CD14-positive monocyte (primary cell): ENCODE measurements around the gene C11orf86. TPM values are rescaled to one million over a fixed set of nuclear protein-coding genes. Genes with fewer than 3 reads are reported as not detected.

ENCODE experiments used
- DNase-seq, 3 donors: peaks; one replicate each; pipeline ENCODE4 v3.0.0-alpha.2; 2011 to 2022
- H2AFZ ChIP-seq: 2 replicates; pipeline ENCODE4 v1.6.0; 2012; ENCODE audit warnings: mild to moderate bottlenecking, low read depth, low read length, inconsistent platforms; ENCODE audit not compliant: insufficient read depth, poor library complexity, severe bottlenecking
- H3K27ac ChIP-seq, 2 donors: 1 replicate in 1 of 2; 2 replicates in 1 of 2; pipeline ENCODE4 v1.5.1; 2012 to 2013; ENCODE audit warnings: low read length in 2 of 2, control low read depth in 1 of 2, inconsistent platforms in 1 of 2, low read depth in 1 of 2, mild to moderate bottlenecking in 1 of 2
- H3K27me3 ChIP-seq, 2 donors: one replicate each; pipeline versions ENCODE4 v1.6.0 to v1.6.1; 2011 to 2013; ENCODE audit warnings: low read length in 2 of 2; ENCODE audit not compliant: control insufficient read depth in 2 of 2, insufficient read depth in 2 of 2
- H3K36me3 ChIP-seq, 2 donors: replicated peaks in 1 of 2; 1 replicate in 1 of 2; 2 replicates in 1 of 2; pipeline versions ENCODE4 v1.5.1 to v1.6.1; 2012 to 2013; ENCODE audit warnings: low read length in 2 of 2, control low read depth in 1 of 2, inconsistent platforms in 1 of 2, mild to moderate bottlenecking in 1 of 2; ENCODE audit not compliant: insufficient read depth in 2 of 2, control insufficient read depth in 1 of 2
- H3K4me1 ChIP-seq, 2 donors: 1 replicate in 1 of 2; 2 replicates in 1 of 2; pipeline versions ENCODE4 v1.5.1 to v1.6.1; 2012 to 2013; ENCODE audit warnings: low read length in 2 of 2, control low read depth in 1 of 2, inconsistent platforms in 1 of 2, mild to moderate bottlenecking in 1 of 2, moderate library complexity in 1 of 2; ENCODE audit not compliant: insufficient read depth in 2 of 2, control insufficient read depth in 1 of 2
- H3K4me2 ChIP-seq: replicated peaks from 2 replicates; pipeline ENCODE3; 2012; ENCODE audit warnings: low read length, moderate library complexity, mild to moderate bottlenecking; ENCODE audit not compliant: poor library complexity, severe bottlenecking; ENCODE audit errors: extremely low read depth
- H3K4me3 ChIP-seq, 3 experiments: fragments of 200-600 bp in 1 of 3; sonication (generic) in 1 of 3; replicated peaks in 1 of 3; 1 replicate in 2 of 3; 2 replicates in 1 of 3; pipeline ENCODE4 v1.5.1; 2011 to 2013; ENCODE audit warnings: low read length in 3 of 3, mild to moderate bottlenecking in 3 of 3, control low read depth in 2 of 3, low read depth in 2 of 3, inconsistent platforms in 1 of 3, moderate library complexity in 1 of 3
- H3K79me2 ChIP-seq: 2 replicates; pipeline ENCODE4 v1.6.0; 2012; ENCODE audit warnings: mild to moderate bottlenecking, control low read depth, inconsistent platforms, low read length, moderate library complexity; ENCODE audit not compliant: insufficient read depth
- H3K9ac ChIP-seq: 2 replicates; pipeline ENCODE4 v1.6.0; 2017; ENCODE audit warnings: low read length, mild to moderate bottlenecking; ENCODE audit not compliant: insufficient read depth, poor library complexity, severe bottlenecking
- H3K9me3 ChIP-seq, 2 donors: replicated peaks in 1 of 2; 1 replicate in 1 of 2; 2 replicates in 1 of 2; pipeline versions ENCODE4 v1.5.1 to v1.6.1; 2012 to 2013; ENCODE audit warnings: low read length in 2 of 2, control low read depth in 1 of 2; ENCODE audit not compliant: control insufficient read depth in 1 of 2, insufficient read depth in 1 of 2
- H4K20me1 ChIP-seq: 2 replicates; pipeline ENCODE4 v1.6.0; 2012; ENCODE audit warnings: mild to moderate bottlenecking, low read length, control low read depth, moderate library complexity; ENCODE audit not compliant: insufficient read depth
- H3K27ac Mint-ChIP-seq, 7 donors: one replicate each; pipeline ENCODE4 v1.8.0; 2020; ENCODE audit warnings: mild to moderate bottlenecking in 7 of 7, mixed read lengths in 7 of 7, moderate library complexity in 6 of 7, inconsistent platforms in 2 of 7
- H3K27me3 Mint-ChIP-seq, 3 donors: one replicate each; pipeline ENCODE4 v1.8.0; 2021 to 2022; ENCODE audit warnings: low read depth in 3 of 3, mild to moderate bottlenecking in 3 of 3, mixed read lengths in 3 of 3, moderate library complexity in 3 of 3, inconsistent platforms in 1 of 3
- H3K36me3 Mint-ChIP-seq, 2 donors: one replicate each; pipeline ENCODE4 v1.8.0; 2020; ENCODE audit warnings: mixed read lengths in 2 of 2, inconsistent platforms in 1 of 2, mild to moderate bottlenecking in 1 of 2
- H3K4me1 Mint-ChIP-seq: one replicate; pipeline ENCODE4 v1.8.0; 2020; ENCODE audit warnings: mild to moderate bottlenecking, mixed read lengths
- H3K4me3 Mint-ChIP-seq, 2 donors: one replicate each; pipeline ENCODE4 v1.8.0; 2020; ENCODE audit warnings: mild to moderate bottlenecking in 2 of 2, mixed read lengths in 2 of 2, moderate library complexity in 1 of 2
- H3K9me3 Mint-ChIP-seq, 7 donors: one replicate each; pipeline ENCODE4 v1.8.0; 2020 to 2022; ENCODE audit warnings: mixed read lengths in 7 of 7, mild to moderate bottlenecking in 6 of 7, moderate library complexity in 6 of 7, inconsistent platforms in 2 of 7
- CTCF ChIP-seq: fragments of 200-600 bp; IDR thresholded peaks from one replicate; pipeline ENCODE4 v1.8.0; 2022; ENCODE audit warnings: antibody characterized with exemption, mild to moderate bottlenecking
- WGBS: methylation state at CpG from one replicate; pipeline ENCODE4 v1.1.5; 2013; ENCODE audit warnings: missing lambda C conversion rate; ENCODE audit not compliant: insufficient coverage; 5-methylcytosine and 5-hydroxymethylcytosine counted together
- intact Hi-C, 2 donors: fragments of 100-400 bp; cut with micrococcal nuclease; formaldehyde crosslinking; loops; one replicate each; pipeline versions ENCODE4 v1.15.0 to v1.15.1; 2023
- polyA minus RNA-seq: library from RNA; depleted of rRNA, polyadenylated mRNA; stranded (reverse); fragments of >200 nt; gene quantifications from 2 replicates; pipeline ENCODE4 v1.2.3, GENCODE V29; 2012
- polyA plus RNA-seq, 3 donors: library from polyadenylated mRNA; depleted of rRNA in 1 of 3; unstranded in 2 of 3; stranded (reverse) in 1 of 3; fragments of 300-500 nt in 2 of 3; fragments of >200 nt in 1 of 3; fragmentation: Illumina TruSeq in 2 of 3; gene quantifications; 1 replicate in 2 of 3; 2 replicates in 1 of 3; pipeline ENCODE4 v1.2.3, GENCODE V29; 2012 to 2021
- total RNA-seq, 12 experiments: library from RNA in 1 of 12; stranded (reverse) in 1 of 12; fragments of 120-200 nt in 1 of 12; gene quantifications; one replicate each; pipeline ENCODE4 v1.2.4 and lab custom pipeline; 2013 to 2026; ENCODE audit warnings: mixed read lengths in 6 of 12, inconsistent platforms in 1 of 12

C11orf86 gene
- total RNA-seq (2013), result not detected
- polyA plus RNA-seq (not detected), polyA minus RNA-seq (not detected in 2 replicates), total RNA-seq (lab: John Stamatoyannopoulos, UW) (0 to 0.45 (median 0.06) reads per million in 11 experiments)

DNA sequence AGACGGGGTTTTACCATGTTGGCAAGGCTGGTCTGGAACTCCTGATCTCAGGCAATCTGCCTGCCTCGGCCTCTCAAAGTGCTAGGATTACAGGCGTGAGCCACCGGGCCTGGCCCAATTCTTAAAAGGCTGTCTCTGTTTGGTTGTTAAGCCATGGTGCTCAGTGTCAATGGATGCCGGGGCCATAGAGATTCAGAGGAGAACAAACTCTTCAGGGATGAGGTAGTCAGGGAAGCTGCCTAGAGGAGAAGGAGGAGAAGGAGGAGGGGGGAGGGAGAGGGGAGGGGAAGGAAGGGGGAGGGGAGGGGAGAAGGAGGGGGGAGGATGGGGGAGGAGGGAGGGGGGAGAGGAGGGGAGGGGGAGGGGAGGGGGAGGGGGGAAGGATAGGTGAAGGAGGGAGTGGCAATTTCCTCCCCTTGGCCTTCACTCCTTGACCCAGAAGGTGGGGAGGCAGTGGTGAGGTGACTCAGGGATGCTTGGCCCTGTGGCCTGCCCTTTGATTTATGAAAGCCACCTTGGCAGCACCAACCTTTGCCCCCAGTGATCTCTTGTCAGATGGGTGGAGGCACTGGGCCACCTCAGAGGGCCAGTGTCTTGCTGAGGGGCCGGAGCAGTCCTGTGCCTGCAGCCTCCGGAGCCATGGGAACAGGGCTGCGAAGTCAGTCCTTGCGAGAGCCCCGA is at the start of gene C11orf86:
C11orf86 (plus strand) TSS at position 581 of the 681 bp plus-strand sequence; CDS start at position 640, 59 bp downstream.
- 90% methylated on average over 9 of the region's 10 CpGs for whole genome bisulfite sequencing
- Histone ChIP-seq H3K4me2 (no peak within 1 kb of the TSS), H3K9me3 (peaks cover 9 to 29% of the 10 kb centered on the region in 2 donors), H2AFZ (no peak within 1 kb of the TSS), H3K79me2 (no peaks in the 10 kb centered on the region), H3K4me1 (peaks cover 23 to 26% of the 10 kb centered on the region in 2 donors), H3K27ac (no peak within 1 kb of the TSS), H3K36me3 (no peaks in the 10 kb centered on the region), H3K4me3 (no peak within 1 kb of the TSS), H3K9ac (no peak within 1 kb of the TSS), H3K27me3 (no peaks in the 10 kb centered on the region), H4K20me1 (no peaks in the 10 kb centered on the region)
- peaks cover 23% of the 10 kb centered on the region for H3K4me1 Mint-ChIP-seq
- H3K27ac Mint-ChIP-seq, result peak within 1 kb of the TSS in 5 of 7 donors; percentile 26 to 83 (median 49)
- no peak for TF ChIP-seq CTCF
- H3K9me3 Mint-ChIP-seq, result peaks cover 7 to 27% (median 18%) of the 10 kb centered on the region in 7 donors
- H3K36me3 Mint-ChIP-seq, result no peaks in the 10 kb centered on the region
- peak within 1 kb of the TSS in 1 of 2 donors; percentile 13 for H3K4me3 Mint-ChIP-seq
- intact Hi-C loops, result loop anchor here in 1 of 2 donors (10.0 kb wide), 1 partner anchor 280 kb away; no protein-coding TSS in a partner anchor
- no peak for DNase-seq
- H3K27me3 Mint-ChIP-seq, result peaks cover 8 to 21% (median 10%) of the 10 kb centered on the region in 3 donors

- Mint-ChIP-seq H3K4me1 (peaks cover 3% of the 10 kb centered on the region), H3K27me3 (peaks cover 2 to 11% (median 4%) of the 10 kb centered on the region in 3 donors), H3K27ac (peak overlapping the region in 1 of 7 donors; percentile 21), H3K9me3 (peaks cover 0 to 5% (median 2%) of the 10 kb centered on the region in 7 donors), H3K36me3 (no peaks in the 10 kb centered on the region), H3K4me3 (no peak overlapping the region)
- Histone ChIP-seq H3K36me3 (no peaks in the 10 kb centered on the region), H3K4me1 (no peaks in the 10 kb centered on the region), H3K27ac (no peak overlapping the region), H2AFZ (no peak overlapping the region), H3K4me3 (no peak overlapping the region), H3K9me3 (no peaks in the 10 kb centered on the region), H3K79me2 (no peaks in the 10 kb centered on the region), H3K9ac (no peak overlapping the region), H3K27me3 (no peaks in the 10 kb centered on the region), H4K20me1 (no peaks in the 10 kb centered on the region), H3K4me2 (no peak overlapping the region)
- intact Hi-C loops, result no loop called here
- no peak for DNase-seq
- 71% methylated on average over 4 of the region's 4 CpGs for WGBS
- no peak for TF ChIP-seq CTCF
Observed at GRCh38 chr11:66929753-66930152, 45.4 kb upstream of the C11orf86 start.
